HG02588 (cell line): Measurements from ENCODE around the gene TRMU.
A peak's percentile ranks its signal among the peaks of the same experiment; 100 is the strongest.

Experiments
- ATAC-seq: cut with Tn5 transposase; IDR thresholded peaks from one replicate; pipeline ENCODE4 v1.9.1; 2021; ENCODE audit warnings: mild to moderate bottlenecking, moderate library complexity; ENCODE audit not compliant: unreplicated experiment

TRMU gene, protein sequence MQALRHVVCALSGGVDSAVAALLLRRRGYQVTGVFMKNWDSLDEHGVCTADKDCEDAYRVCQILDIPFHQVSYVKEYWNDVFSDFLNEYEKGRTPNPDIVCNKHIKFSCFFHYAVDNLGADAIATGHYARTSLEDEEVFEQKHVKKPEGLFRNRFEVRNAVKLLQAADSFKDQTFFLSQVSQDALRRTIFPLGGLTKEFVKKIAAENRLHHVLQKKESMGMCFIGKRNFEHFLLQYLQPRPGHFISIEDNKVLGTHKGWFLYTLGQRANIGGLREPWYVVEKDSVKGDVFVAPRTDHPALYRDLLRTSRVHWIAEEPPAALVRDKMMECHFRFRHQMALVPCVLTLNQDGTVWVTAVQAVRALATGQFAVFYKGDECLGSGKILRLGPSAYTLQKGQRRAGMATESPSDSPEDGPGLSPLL

DNA sequence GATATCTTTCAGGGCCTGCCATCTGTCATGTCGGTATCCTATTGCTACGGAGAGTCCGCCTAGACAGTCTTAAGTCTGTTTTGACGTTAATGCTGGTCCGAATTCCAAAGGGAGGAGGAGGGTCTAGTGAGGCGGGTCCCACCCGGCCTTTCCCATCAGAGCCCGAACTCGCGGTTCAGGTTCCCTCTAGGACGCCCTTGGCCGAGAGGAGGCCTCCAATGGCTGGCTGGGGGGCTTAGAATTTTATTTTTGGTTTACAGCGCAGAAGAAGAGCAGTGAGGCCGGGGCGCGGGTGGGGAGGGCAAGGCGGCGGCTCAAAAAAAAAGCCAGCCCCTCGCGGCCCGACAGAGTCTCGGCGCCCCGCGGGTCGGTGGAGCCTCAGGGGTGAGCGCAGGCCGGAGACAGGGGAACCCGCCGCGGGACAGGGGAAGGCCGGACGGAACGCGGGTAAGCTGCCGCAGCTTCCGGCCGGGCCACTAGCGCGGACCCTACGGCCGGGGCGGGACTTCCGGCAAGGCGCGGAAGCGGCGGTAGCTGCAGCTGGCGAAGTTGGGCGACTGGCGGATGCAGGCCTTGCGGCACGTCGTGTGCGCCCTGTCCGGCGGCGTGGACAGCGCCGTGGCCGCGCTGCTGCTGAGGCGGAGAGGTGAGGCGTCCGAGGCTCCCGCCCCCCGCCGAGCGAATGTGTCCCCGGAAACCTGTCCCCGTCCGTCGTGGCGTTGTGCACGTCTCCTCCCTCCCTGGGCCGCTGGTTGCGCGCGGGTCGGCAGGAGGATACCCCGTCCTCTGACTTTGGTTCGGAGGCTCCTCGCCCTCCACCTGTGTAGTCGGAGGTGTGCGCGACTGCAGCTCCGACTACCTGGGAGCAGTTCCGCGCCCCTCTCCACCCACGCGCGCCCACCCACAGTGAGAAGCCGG is at the start of gene TRMU:
Gene TRMU, plus strand, starts transcription at position 514 of the 918 bp plus-strand sequence. Its CDS starts 51 bp downstream, at position 565.
- peak; percentile 84 for ATAC-seq

DNA sequence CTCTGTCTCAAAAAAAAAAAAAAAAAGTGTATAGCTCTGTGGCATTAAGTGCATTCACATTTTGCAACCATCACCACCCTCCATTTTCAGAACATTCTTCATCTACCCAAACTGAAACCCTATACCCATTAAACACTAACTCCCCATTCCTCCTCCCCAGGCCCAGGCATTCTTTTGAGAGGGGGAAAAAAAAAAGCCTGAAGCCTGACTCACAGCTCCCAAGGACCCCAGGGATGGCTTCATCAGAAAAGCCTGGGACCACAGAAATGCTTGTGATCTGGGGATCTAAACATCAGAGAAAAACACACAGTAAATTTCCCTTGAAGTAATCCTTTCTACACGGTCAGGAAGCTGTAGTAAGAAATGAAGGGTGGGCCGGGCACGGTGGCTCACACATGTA is 49.5 kb upstream of the TRMU start:
- no peak for ATAC-seq

DNA sequence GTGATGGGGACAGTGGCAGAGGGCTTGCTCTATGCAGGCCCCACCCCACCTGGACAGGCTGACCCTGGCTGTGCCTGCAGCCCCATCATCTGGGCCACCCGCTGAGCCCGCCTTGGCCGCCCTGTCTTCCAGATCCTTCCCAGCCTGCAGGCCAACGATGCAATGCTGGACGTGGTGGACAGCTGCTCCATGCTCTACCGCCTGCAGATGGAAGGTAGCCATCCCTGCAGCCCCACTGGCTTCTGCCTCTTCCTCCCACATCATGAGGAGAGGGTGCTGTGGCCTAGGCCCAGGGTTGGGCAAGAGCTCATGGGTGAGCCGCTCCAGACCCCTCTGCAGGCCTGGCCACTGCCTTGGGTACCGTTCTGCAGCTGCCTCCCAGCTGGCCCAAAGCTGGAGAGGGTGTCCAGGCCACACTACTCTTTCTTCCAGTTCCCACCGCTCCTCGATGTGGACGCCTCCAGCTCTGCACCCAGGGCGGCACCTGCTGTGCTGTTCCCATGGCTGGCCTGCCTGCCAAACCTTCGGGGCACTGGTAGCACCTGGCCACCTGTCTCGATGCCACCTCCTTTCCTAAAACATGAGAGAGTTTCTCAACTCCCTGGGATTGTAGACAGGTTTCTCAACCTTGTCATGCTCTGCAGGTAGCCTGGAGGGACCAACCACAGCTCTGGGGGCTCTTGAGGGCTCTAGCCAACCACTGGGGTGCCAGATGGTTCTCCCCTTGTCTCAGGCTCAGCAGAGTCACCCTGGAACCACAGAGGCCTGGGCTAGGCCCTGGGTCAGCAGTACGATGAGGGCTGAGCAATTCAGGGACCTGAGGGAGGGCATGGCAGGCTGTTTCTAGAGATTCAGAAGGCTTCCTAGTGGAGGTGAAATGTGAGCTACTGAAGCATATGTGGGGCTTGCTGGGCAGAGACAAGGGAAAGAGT is 48.3 kb upstream of the TRMU start:
- ATAC-seq = no peak

DNA sequence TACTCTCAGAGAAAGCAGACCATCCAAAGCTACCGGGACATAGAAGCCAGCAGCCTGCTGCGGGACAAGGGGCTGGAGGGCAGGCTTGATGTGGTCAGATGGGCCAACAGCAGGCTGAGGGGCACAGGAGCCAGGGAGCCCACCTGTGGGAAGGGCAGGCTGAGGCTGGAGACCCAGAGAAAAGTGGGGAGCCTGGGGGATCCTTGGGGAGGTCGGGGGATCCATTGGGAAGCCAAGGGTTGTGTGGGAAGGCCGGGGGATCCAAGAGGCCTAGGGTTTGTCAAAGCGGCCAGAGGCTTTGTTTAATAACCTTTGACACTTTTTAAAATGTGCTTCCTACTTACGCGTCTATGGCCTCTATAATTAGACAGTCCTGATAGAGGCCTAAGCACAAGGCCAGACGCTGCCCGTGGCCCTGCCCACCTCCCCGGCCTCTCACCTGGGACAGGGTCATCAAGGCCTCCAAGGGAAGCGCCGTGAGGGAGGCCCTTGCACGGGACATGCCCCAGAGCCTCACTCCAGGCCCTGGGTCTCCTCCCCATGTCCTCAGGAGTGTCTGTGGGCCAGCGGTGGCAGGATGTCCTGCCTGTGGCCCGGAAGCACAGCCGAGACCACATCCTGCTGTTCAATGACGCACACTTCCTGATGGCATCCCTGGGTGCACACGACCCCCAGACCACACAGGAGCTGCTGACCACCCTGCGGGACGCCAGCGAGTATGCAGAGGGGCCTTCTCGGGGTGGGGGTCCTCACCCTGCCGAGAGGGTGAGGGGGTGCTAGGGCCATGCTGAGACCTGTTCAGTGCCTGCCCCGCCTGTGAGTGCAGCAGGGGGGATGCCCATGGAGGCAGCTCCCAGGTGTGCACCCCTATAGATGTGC is 47.4 kb upstream of the TRMU start:
- ATAC-seq = peak; percentile 54

DNA sequence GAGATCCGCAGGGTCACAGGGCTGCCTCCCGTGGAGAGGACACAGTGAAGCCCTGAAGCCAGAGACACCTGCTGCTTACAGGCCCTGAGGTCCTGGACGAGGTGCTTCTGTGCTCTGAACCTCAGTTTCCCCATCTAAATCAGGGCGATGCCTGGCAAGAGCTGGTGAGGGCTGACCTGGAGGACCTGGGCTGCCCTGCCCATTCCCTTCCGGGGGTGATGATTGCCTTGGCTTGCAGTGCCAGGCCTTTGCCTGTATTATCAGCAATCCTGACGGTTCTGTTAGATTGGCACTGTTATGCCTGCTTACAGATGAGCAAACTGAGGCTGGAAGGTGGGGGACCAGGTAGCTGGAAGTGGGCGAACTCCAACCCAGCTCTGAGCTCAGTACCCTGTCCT is 46.7 kb upstream of the TRMU start:
- ATAC-seq = no peak

- no peak for ATAC-seq
Measured at GRCh38 chr22:46289244-46289891, 46.1 kb upstream of the TRMU start.

GRCh38 chr22:46290121-46290842 is 45.2 kb upstream of the TRMU start:
- ATAC-seq = no peak

- ATAC-seq = no peak
Measured at GRCh38 chr22:46290843-46291785, 44.4 kb upstream of the TRMU start.

- no peak for ATAC-seq
Measured at GRCh38 chr22:46292173-46292572, 43.3 kb upstream of the TRMU start.

- no peak for ATAC-seq
Measured at GRCh38 chr22:46292732-46293131, 42.8 kb upstream of the TRMU start.

- no peak for ATAC-seq
Measured at GRCh38 chr22:46293577-46294260, 41.8 kb upstream of the TRMU start.

DNA sequence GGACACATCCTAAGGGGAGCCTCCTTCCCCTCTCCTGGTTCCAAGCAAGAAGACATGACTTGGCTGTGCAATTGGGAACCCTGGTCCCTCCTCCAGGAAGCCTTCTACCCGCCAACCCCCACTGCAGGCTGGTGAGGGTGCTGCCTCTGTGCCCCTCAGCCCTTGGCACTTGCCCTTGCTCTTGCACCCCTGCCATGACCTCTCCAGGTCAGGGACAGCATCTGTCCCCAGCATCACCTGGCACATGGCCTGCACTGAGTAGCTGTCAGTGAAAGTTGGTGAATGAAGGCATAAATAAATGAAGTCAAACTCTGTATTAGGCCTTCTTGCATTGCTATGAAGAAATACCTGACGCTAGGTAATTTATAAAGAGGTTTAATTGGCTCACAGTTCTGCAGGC is 40.7 kb upstream of the TRMU start:
- no peak for ATAC-seq

DNA sequence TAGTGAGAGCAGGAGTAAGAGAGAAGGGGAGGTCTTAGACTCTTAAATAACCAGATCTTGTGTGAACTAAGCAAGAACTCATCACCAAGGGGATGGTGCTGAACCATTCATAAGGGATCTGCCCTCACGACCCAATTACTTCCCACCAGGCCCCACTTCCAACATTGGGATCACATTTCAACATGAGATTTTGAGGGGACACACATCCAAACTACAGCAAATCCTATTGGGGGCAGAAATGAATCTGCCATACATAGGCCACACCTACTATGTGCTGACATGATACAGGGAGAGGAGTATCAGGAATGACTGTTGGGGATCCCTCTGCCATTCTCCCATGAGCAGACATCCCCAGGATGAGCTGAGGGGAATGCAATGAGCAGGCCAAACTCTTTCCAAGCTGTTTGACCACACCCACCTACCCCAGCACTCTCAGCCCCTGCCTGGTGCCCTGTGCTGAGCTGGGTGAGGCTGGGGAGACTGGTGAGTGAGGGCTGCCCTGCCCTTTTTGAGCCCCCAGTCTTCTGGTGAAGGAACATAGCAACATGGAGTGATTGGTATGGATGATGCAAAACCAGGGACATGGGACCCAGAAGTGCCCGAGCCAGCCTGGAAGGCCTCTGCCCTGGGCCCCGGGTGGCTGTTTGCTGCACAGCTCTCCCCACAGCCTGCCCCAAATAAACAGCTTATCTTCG is 40.1 kb upstream of the TRMU start:
- no peak for ATAC-seq

GRCh38 chr22:46296257-46297150 is 39.0 kb upstream of the TRMU start, which contains the start of gene GTSE1:
Gene GTSE1 (plus strand): TSS chr22:46296870. CDS start chr22:46297401, 531 bp downstream.
- peak; percentile 92 for ATAC-seq

GRCh38 chr22:46297151-46297812 is 38.2 kb upstream of the TRMU start:
- peak; percentile 4 for ATAC-seq
